Endothelial cell (in vitro differentiated cells): ENCODE measurements around the gene DONSON. TPM values are rescaled to one million over a fixed set of nuclear protein-coding genes. Genes with fewer than 3 reads are reported as not detected.
"Not testable (repeated sequence)": the region's sequence is repeated elsewhere in the genome, so short reads cannot be mapped to it uniquely, and the experiment has no call there.

Experiments
- DNase-seq: peaks from one replicate; pipeline ENCODE4 v3.0.0; 2021; ENCODE audit warnings: low spot score
- H3K27ac Mint-ChIP-seq: one replicate; pipeline ENCODE4 v1.8.0; 2021; ENCODE audit warnings: mixed read lengths, inconsistent platforms; ENCODE audit not compliant: unreplicated experiment
- H3K27me3 Mint-ChIP-seq: one replicate; pipeline ENCODE4 v1.8.0; 2021; ENCODE audit warnings: mild to moderate bottlenecking, moderate library complexity, mixed read lengths, inconsistent platforms; ENCODE audit not compliant: unreplicated experiment
- H3K36me3 Mint-ChIP-seq: one replicate; pipeline ENCODE4 v1.8.0; 2021; ENCODE audit warnings: mild to moderate bottlenecking, low read depth, mixed read lengths, inconsistent platforms; ENCODE audit not compliant: unreplicated experiment
- H3K4me1 Mint-ChIP-seq: one replicate; pipeline ENCODE4 v1.8.0; 2021; ENCODE audit warnings: mild to moderate bottlenecking, mixed read lengths, inconsistent platforms; ENCODE audit not compliant: unreplicated experiment
- H3K4me3 Mint-ChIP-seq: one replicate; pipeline ENCODE4 v1.8.0; 2021; ENCODE audit warnings: mild to moderate bottlenecking, mixed read lengths, inconsistent platforms; ENCODE audit not compliant: unreplicated experiment
- H3K9me3 Mint-ChIP-seq: one replicate; pipeline ENCODE4 v1.8.0; 2021; ENCODE audit warnings: mixed read lengths, inconsistent platforms; ENCODE audit not compliant: unreplicated experiment
- total RNA-seq: library from RNA; stranded (reverse); fragmentation: NEBNext Ultra II Directional; extraction: Animal tissue kit (Norgen Biotek cat#: 25700); gene quantifications from one replicate; pipeline ENCODE4 v1.2.1, GENCODE V29; 2021; ENCODE audit not compliant: unreplicated experiment
- TF ChIP-seq, protein P1 (sequence below): fragments of 200-600 bp; sonication (generic); IDR thresholded peaks from one replicate; pipeline ENCODE4 v1.5.0; 2021; ENCODE audit warnings: antibody characterized with exemption; ENCODE audit not compliant: unreplicated experiment

The DONSON gene
- total RNA-seq, 1 donor from 2014 or later: 18.0 TPM

DNA sequence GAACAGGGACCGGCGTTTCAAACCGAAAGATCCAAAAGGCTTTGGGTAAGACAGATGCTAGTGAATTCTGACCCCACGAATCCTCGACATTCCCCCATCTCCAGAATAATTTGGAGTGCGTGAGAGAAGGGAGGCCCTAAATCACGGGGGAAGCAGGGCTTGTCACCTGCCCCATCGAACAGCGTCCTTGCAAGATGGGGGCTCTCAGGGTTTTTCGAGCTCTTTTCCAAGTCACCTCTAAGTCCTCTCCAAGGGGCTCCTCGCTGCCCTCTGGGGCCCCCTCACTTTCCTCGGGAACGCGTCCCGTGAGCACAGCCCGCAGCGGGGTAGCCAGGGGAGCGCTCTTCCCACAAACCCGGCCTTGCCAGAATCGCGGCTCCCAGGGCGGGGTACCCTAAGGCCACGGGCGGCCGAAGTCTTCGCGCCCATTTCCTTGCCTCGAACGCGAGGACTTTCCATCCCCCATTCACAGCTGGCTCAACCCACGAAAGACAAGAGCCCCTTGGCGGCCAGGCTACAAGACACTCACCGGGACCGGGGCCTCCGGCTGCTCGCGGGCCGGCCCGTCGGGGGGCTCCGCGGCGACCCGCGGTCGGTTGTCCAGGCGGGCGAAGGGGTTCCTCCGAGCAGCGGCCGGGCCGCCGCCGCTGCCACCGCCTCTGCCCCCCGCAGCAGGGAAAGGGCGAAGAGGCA, 546 bp downstream of the DONSON start:
- peak overlapping the region; percentile 30 for H3K27ac Mint-ChIP-seq
- DNase-seq: peak; percentile 31
- H3K36me3 Mint-ChIP-seq: no peaks in the 10 kb centered on the region
- TF ChIP-seq, protein P1, sequence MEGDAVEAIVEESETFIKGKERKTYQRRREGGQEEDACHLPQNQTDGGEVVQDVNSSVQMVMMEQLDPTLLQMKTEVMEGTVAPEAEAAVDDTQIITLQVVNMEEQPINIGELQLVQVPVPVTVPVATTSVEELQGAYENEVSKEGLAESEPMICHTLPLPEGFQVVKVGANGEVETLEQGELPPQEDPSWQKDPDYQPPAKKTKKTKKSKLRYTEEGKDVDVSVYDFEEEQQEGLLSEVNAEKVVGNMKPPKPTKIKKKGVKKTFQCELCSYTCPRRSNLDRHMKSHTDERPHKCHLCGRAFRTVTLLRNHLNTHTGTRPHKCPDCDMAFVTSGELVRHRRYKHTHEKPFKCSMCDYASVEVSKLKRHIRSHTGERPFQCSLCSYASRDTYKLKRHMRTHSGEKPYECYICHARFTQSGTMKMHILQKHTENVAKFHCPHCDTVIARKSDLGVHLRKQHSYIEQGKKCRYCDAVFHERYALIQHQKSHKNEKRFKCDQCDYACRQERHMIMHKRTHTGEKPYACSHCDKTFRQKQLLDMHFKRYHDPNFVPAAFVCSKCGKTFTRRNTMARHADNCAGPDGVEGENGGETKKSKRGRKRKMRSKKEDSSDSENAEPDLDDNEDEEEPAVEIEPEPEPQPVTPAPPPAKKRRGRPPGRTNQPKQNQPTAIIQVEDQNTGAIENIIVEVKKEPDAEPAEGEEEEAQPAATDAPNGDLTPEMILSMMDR: no peak
- H3K4me1 Mint-ChIP-seq: peaks cover 17% of the 10 kb centered on the region
- peak overlapping the region; percentile 89 for H3K4me3 Mint-ChIP-seq
- no peaks in the 10 kb centered on the region for H3K9me3 Mint-ChIP-seq
- H3K27me3 Mint-ChIP-seq: no peaks in the 10 kb centered on the region

DNA sequence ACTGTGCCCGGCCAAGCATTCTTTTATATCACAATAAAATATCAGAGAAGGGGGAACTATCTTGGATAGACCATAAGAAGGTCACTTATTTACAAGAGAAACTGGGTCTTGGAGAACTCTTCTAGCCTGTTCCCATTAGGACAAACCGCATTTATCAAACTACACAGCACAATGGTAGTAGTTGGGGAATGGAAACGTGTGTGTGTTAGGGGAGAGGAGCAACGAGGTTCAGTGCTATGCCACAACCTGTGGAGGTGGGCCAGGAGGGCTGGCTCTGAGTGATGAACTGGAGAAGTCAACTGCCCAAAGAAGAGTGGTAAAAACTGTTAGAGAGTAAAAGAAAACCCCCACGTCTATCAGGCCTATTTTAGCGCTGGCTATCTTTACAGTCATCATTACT, 1.6 kb downstream of the DONSON start:
- no peak for DNase-seq
- H3K27ac Mint-ChIP-seq: no peak overlapping the region
- no peaks in the 10 kb centered on the region for H3K27me3 Mint-ChIP-seq
- TF ChIP-seq, protein P1: no peak
- H3K4me1 Mint-ChIP-seq: peaks cover 17% of the 10 kb centered on the region
- H3K4me3 Mint-ChIP-seq: no peak overlapping the region
- no peaks in the 10 kb centered on the region for H3K9me3 Mint-ChIP-seq
- H3K36me3 Mint-ChIP-seq: no peaks in the 10 kb centered on the region

DNA sequence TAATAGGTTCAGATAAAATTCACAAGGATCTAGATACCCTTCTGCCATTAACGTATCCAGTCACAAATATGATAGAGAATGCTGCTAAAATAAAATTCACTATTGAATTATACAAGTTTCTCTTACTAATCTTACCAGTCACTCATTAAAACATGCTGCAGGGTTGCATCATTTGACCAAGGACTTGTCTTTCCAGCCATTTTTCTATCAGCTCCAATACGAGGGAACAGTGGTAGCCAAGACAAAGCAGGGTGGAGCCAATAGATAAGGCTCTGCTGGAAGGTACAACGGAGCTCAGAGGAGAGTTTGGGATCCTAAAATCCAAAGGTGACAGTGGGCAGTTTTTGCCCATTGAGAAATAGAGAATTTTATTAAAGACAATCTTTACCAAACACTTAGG, 4.0 kb downstream of the DONSON start:
- H3K4me3 Mint-ChIP-seq: no peak overlapping the region
- no peaks in the 10 kb centered on the region for H3K36me3 Mint-ChIP-seq
- no peaks in the 10 kb centered on the region for H3K9me3 Mint-ChIP-seq
- TF ChIP-seq, protein P1: no peak
- H3K4me1 Mint-ChIP-seq: peaks cover 17% of the 10 kb centered on the region
- no peak overlapping the region for H3K27ac Mint-ChIP-seq
- no peak for DNase-seq
- H3K27me3 Mint-ChIP-seq: no peaks in the 10 kb centered on the region

DNA sequence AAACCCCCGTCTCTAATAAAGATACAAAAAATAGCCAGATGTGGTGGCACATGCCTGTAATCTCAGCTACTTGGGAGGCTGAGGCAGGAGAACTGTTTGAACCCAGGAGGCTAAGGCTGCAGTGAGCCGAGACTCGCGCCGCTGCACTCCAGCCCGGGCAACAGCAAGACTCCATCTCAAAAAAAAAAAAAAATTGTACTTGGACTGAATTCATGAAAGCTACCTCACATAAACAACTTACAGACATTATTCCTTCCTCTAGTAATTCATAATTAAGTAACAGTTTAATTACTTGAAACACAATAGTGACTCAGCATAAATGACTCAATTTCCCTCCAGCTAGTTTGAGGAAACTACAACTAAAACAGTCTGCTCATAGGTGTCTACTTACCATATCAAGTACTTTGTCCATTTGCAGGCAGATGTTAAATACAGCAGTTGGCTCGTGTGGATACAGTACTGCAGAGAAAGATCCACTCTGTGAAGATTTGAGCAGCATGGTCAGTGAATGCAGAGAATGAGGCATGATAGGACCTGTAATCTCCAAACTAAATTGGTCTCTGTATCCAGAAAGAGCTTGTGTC, 9.4 kb downstream of the DONSON start:
- no peaks in the 10 kb centered on the region for H3K4me1 Mint-ChIP-seq
- TF ChIP-seq, protein P1: no peak
- no peak overlapping the region for H3K4me3 Mint-ChIP-seq
- H3K9me3 Mint-ChIP-seq: no peaks in the 10 kb centered on the region
- H3K27me3 Mint-ChIP-seq: peaks cover 2% of the 10 kb centered on the region
- H3K27ac Mint-ChIP-seq: peak overlapping the region; percentile 20
- H3K36me3 Mint-ChIP-seq: peaks cover 8% of the 10 kb centered on the region
- no peak for DNase-seq

DNA sequence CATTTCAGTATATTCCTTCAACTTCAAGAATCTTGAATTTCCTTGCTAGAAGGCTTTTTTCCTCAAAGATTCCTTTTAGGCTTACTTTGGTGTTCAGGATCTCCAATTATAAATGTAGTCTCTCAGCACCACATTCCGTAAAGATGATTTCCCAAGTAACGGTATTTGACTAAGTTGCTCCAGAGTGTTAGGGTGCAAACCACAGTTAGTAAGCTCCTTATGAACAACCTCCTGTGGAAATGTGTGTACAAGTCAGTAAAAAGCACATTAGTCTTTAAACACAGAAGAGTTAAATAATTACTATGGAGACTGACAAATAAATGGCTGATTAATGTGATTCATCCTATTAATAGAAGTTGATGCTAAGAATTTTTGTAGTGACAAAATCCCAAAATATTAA, 10.3 kb downstream of the DONSON start:
- peaks cover 2% of the 10 kb centered on the region for H3K27me3 Mint-ChIP-seq
- H3K27ac Mint-ChIP-seq: no peak overlapping the region
- no peaks in the 10 kb centered on the region for H3K4me1 Mint-ChIP-seq
- no peak for DNase-seq
- TF ChIP-seq, protein P1: no peak
- peaks cover 11% of the 10 kb centered on the region for H3K36me3 Mint-ChIP-seq
- no peak overlapping the region for H3K4me3 Mint-ChIP-seq
- no peaks in the 10 kb centered on the region for H3K9me3 Mint-ChIP-seq

DNA sequence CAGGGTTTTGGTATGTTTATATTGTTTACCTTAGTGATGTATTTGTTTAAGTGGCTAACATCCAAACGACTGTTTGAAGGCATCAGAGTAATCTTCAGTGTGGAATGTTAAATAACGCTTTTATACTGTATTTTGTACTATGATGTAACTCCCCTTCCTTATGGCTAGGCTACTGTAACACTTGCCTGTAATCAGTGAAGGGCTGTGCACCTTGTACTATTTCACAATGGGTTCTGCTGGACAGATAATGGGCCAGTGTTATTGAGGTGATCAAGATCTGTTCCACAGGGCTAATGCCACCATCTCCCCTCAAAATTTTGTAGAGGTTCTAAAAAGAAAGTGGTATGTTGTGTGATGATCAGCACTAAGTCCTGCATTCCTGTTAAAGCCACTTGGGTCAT, 11.7 kb downstream of the DONSON start:
- H3K36me3 Mint-ChIP-seq: peaks cover 17% of the 10 kb centered on the region
- H3K4me3 Mint-ChIP-seq, H3K27ac Mint-ChIP-seq, H3K27me3 Mint-ChIP-seq, DNase-seq, H3K9me3 Mint-ChIP-seq, H3K4me1 Mint-ChIP-seq: not testable (repeated sequence)
